ENCODE results near the gene METTL3.

Gene METTL3

DNA sequence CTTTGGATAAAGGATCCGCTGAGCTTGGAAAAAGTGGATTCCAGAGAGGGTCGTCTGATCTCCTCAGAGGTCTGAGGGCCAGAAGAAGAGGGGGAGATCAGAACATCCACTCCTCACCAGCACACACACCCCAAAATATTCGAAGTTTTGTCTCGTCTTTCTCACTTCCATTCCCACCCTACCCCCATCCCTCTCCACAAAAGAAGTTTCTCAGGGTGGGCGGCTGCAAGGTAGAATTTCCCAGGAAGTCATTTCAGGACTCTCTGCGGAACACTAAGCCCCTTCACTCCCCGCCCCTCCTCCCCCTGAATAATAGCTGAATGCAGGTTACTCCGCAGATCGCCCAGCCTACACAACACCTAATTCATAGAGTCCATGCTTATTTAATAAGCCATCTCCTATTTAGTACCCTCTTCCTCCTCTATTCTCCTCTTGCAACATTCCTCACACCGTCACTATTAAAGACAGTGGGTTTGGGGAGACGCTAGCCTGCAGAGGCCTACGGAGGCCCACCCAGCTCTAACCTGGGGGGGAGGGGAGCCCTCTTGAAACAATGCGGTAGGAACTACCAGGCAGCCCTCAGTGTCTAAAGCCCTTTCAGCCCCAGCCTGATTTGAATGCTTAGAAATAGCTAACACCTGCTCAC, 15.7 kb upstream of the METTL3 start:
- DNase-seq (ENCODE audit: low spot score), result no peak

DNA sequence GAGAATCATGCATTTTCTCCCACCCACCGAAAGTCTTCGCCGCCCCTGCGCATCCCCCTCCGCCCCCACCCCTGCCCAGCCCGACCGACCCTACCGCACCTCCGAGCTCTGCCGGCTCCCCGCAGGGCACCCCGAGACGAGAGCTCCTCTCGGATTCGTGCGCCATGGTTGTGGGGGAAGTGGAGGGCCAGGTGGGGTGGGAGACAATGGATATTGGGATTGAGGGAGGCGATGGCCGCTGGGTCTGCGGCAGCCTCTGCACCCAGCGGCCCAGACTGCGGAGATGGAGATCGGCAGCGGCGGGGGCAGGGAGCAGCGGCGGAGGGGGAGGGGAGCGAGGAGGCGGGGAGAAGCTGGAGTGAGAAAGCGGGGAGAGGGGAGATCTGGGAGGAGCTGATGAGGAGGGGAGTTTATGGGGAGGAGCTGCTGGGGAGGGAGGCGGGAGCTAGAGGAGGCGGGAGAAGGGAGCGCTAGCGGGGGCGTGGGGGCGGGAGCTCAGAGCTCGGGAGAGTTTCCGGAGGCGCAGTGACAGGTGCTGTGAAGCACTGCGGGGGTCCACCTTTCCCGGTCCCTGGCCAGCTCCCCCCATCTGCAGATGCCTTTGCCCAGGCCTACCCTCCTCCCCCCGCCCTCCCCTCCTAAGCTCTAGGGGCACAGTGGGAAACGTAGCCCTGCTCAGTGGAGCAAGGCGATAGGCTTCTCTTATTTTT, 15.0 kb upstream of the METTL3 start, which contains the start of gene SALL2:
SALL2 (minus strand) TSS at position 385 of the 710 bp plus-strand sequence; CDS start at position 166, 219 bp downstream.
- peak; percentile 87 for DNase-seq (ENCODE audit: low spot score)

DNA sequence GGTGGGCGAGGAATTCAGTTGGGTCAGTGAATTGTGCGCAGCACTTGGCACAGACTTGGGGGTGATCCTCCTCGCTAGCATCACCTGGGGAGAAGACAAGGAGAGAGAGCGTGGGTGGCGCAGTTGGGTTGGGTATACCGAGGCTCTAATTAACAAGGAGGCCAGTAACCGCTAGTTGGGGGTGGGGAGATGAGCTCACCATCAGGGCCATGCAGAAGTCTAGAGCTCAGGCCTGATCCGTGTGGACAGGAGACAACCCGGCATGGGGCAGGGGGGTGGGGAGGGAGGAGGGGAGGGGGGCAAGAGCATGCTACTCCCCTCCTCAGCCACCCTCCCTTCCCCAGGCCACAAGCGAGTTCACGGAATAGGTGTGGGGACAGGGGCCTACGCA, 14.4 kb upstream of the METTL3 start:
- DNase-seq (ENCODE audit: low spot score), result no peak

DNA sequence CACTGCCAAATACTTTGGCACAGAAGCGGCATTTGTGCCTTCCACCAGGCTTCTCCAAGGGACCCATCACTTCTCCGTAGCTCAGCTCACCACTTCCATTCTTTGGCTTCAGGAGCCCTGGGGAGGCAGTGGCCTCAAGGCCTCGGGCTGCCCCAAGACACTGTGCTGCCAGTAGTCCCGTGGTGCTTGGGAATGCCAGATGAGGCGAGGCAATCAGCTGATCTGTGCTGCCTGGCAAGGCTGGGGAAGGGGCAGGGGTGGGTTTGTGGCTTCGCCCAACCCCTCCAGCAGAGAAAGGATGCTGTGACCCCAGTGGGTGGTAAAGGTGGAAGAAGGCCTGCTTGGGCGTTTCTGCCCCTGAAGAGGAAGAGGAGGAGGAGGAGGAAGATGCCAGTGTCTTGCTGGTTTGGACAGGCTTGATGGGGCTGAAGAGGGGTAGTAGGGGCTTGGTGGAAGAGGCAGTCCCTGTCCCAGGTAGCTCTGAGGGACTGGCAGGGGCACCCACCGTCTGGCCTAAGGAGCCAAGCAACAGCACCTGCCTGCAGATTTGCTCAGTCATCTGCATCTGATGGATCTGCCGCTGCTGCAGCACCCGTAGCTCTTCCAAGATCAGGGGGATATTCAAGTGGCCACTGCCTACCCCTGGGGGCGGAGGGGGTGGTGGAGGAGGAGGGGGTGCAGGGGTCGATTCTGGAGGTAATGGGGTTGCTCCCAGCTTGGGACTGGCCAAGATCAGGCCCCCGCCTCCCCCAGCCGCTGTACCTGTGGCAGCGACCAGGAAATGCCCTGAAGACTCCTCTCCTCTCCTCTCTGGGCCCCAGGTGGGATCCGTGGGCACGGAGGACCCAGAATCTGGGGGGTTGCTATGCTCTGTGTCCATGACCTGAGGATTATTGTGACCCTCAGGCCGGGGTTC, 13.7 kb upstream of the METTL3 start:
- DNase-seq (ENCODE audit: low spot score), result no peak

DNA sequence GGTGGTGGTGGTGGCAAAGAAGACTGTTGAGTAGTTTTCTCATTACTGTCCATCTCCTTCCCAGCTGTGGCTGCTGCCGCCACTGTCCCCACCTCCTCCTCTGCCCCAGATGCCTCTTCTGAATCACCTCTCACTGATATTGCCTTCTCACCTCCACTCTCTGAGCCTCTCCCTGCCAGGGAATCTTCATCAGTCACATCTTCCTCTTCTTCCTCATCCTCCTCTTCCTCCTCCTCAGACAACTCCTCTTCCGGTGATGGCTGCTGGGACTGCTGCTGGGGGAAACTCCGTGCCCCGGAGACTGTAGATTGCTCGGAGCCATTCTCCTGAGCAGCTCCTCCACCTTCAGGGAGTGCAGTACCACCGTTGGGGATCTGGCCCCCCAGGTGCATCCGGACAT, 12.1 kb upstream of the METTL3 start:
- no peak for DNase-seq (ENCODE audit: low spot score)

DNA sequence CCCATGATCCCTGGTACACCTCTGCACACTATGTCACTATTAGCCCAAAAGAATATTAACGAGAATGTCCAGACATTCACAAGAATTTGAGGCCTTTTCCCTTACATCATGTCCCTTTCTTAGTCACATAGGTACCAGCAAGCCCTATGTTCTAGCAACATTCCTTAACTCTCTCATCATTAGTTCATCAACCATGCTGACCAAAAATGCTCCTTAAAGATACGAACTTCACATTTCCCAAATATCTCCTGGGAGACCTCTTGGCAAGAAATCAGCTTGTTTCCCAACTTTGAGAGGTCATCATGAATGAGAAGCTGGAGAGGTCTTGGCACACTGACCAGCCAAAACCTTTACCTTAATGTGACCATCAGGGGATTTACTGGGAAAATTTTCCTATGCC, 10.4 kb upstream of the METTL3 start:
- no peak for DNase-seq (ENCODE audit: low spot score)

DNA sequence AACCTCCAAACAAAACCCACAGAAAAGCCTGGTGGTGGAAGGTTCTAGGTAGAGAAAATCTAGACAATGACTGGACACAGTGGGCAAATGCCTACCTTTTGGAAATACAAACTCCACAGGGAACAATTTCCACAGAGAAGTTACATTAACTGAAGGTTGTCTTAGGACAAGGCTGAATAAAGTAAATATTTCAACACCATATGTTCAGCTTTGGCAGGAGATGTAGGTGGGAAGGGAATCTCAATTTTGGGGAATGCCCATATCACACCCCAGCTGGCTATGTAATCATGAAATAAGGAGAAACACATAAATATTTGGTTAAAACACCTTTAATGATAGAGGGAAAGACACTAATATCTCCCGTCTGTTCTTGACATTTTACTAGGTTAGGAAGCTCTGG, 9.6 kb upstream of the METTL3 start:
- DNase-seq (ENCODE audit: low spot score), result no peak

DNA sequence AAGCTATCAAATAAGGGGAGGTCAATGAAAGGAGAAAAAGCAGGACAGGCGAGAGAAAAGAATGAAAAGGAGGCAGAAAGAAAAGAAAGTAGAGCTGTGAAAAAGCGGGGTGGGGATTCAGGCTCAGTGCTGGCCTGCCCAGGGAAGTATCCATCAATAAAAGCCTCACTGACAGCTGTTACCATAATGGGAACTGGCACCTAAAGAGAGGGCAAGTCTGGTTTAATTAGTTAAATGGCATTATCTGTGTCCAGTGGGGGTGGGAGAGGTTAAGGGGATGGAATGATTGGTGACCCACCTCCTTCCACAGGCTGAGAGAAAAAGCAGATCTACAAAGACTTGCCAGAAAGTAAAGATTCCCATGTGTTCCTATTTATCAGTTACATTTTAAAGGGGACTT, 7.6 kb upstream of the METTL3 start:
- no peak for DNase-seq (ENCODE audit: low spot score)

DNA sequence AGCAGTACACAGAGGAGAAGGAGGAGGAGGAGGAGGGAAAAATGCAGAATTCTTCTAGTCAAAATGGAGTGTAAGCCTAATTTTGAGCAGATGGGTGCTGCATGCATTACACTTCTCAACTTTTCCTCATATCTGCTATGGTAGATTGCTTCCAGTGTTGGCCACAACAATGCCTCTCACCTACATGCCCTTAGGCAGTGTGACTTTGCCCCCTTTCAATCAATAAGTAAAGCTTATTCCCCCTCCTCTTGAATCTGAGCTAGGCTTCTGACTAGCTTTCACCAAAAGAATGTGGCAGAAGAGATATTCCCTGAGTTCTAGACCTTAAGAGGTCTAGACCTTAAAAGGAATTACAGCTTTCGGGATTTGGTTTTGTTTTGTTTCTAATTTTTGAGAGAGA, 3.2 kb upstream of the METTL3 start:
- DNase-seq (ENCODE audit: low spot score), result no peak

DNA sequence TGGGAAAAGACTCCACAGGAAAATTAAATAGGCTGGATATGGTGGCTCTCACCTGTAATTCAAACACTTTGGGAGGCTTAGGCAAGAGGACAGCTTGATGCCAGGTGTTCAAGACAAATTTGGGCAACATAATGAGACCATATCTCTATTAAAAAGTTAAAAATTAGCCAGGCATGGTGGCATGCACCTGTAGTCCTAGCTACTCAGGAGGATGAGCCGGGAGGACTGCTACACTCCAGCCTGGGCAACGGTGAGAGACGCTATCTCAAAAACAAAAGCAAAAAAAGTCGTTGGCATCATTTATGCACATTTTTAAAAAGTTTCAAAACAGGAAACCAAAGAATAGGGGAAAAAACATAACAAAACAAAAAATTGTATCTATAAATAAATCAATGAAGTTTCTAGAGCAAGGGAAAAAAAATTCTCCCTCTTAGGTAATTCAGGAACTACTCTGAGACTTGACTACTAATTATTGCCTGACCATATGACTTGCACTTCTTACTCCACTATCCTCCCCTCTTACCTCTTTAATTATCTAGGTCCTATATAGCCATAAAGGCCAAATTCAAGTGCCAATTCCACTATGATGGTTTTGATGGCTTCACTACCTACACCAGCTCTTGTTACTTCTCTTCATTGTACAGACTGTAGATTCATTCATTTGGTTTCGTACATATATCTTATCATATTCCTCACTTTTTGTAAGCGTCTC, 1.6 kb downstream of the METTL3 start:
- no peak for DNase-seq (ENCODE audit: low spot score)

DNA sequence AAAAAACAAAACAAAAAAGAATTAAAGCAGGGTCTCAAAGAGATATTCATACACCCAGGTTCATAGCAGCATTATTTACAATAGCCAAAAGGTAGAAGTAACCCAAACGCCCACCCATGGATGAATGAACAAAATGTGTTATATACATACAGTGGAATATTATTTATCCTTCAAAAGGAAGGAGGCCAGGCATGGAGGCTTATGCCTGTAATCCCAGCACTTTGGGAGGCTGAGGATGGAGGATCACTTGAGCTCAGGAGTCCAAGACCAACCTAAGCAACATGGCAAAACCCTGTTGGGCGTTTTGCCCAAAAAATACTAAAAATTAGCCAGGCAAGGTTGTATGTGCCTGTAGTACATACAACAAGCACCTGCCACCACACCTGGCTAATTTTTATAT, 4.6 kb downstream of the METTL3 start:
- no peak for DNase-seq (ENCODE audit: low spot score)

DNA sequence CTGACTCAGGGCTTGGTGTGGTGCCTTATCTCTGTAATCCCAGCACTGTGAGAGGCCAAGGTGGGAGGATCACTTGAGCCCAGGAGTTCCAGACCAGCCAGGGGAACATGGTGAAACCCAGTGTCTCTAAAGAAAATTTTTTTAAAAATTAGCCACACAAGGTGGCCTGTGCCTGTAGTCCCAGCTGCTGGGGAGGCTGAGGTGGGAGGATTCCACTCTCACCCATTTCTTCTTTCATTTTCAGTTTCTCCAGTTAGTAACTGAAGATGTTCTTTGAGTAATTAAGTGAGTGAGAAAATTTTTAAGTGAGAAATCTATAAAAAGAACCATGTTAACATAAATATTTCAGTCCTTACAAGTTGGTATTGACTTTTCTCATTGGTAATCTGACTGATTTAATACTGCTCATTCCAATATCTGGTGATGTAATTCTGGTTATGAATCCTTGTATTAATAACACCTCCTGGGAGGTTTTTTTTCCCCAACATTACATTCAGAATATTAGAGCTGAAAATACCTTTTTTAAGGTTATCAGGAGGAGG, 6.1 kb downstream of the METTL3 start:
- no peak for DNase-seq (ENCODE audit: low spot score)

DNA sequence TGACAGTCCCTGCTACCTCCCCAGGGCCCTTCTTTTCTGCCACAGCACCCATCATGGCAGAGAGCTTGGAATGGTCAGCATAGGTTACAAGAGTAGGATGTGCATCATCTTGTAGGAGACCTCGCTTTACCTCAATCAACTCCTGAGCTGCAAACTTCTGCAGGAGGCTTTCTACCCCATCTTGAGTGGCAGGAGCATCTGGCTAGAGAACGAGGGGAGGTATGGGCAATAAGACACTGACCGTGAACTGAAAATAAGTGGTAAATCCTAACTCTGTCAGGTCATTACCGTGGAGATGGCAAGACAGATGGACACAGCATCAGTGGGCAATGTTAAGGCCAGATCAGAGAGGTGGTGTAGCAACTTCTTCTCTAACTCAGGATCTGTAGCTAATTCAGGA, 7.8 kb downstream of the METTL3 start:
- DNase-seq (ENCODE audit: low spot score), result no peak

DNA sequence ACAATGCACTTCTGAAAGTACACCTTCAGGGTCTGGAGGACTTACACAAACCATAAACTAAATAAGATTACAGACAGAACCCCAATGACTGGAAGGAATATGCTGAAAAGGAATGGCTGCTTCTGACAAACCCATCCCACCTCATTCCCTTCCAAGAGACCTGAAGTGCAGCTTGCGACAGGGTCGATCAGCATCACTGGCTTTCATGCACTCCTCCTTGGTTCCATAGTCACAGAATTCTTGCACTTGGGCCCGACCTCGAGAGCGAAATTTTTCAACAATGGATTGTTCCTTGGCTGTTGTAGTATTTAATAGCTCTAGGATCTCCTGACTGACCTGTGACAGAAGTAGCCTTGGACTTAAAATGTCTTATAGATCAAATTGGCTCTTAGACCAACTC, 9.6 kb downstream of the METTL3 start:
- no peak for DNase-seq (ENCODE audit: low spot score)

DNA sequence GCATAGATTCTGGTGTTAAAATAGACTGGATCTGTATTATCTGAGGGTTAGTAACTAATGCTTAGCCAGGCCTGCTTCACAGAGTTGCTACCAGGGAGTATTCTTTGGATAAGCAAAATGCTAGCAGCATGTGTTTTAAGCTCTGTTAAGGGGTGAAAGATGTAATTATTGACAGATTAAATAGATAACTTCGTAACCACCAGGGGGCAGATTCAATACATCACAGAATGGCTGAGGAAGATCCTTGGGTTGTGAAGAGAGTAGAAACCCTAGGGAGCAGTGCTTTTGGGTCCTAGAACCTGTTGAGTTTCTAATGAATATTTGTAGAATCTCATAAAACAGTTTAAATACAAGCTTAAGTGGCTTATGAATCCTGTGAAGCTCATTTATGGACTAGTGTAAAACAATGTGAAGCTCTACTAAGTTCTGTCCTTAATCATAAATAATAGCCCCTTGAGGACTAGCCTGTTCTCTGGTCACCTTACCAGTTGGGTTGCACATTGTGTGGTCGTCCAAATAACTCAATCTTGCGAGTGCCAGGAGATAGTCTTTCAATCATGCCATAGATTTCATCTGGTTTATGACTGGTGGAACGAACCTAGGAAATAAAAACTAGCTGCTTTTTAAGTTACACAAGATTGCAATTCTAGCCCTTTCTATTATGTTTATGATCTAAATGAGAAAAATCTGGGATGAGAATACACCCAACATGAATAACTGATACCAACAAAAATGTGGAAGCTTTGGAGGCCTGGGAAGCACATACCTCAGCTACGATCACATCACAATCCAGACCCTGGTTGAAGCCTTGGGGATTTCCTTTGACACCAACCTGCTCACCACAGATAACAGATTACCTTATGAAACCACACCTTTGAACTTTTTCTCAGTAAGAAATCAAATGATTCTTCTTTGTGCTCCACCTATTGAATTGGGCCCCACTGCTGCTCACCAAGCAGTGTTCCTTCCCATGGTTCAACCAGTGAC, 12.3 kb downstream of the METTL3 start:
- DNase-seq (ENCODE audit: low spot score), result no peak

DNA sequence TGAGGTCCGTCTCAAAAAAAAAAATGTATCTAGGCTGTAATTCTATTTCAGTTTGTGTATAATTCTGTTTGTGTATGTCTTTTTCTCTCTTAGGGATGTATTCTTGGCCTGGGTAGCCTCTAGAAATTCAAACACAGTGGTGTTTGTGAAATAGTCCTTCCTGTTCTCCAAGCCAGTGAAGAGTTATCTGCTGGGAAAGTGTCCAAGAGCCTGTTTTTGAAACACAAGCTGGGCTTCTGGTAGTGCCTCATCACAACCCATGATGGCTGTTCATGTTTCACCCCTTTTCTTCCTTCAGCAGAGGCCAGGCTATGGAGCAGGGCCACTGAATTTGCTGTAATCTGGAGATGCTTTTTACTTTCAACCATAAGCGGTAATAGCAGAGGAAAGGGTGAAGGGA, 14.7 kb downstream of the METTL3 start:
- DNase-seq (ENCODE audit: low spot score), result no peak

DNA sequence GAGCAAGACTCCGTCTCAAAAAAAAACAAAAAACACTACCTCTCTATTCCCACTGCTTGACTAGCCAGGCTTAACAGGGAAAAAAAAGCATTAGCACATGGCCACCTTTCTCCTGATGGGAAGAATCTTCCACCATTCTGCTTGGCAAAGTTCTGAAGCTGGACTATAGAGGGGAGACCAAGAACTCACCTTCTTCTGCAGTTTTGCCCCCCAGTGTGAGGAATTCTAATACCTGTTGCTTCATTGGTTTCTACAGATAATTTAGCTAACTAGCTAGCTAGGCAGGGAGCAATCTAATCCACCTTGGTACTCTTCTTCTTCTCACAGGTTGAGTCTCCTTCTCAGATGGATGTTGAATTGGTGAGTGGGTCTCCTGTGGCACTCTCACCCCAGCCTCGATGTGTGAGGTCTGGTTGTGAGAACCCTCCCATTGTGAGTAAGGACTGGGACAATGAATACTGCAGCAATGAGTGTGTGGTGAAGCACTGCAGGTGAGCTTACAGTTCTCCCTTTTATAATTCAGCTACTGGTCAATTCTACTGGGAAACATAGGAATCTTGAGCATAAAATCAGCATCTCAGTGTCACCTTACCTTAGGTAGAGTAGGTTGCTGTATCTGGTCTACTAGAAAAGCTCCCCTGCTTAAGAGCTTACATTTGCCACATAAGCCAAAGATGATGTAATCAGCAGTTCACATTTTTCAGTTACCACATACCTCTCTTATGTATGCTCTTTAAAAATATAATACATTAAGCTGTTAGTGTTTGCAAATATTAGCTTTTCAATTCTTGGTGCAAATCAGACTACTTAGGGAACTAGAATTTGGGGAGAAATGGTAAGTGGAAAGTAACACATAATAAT, 16.0 kb downstream of the METTL3 start:
- no peak for DNase-seq (ENCODE audit: low spot score)

DNA sequence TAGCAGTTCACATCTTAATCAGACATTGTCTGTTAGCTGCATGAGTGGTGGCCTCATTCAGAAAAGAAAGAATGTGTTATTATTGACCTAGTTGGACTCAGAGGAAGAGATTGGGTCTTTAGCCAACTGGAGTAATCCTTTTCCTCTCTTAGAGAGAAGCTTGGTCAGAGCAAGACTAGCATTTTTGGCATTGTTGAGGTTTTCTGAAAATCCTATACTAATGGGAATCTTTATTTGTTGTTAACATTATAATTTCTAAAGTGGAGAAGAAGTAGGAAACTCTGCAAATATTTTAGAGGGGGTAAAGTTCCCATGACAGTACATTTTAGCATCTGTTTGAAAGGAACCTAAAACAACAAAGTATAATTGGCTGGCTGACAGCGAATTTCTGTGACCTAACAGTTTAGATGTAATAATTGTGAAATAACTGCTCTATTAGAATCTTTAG, 24.5 kb downstream of the METTL3 start:
- DNase-seq (ENCODE audit: low spot score), result no peak

DNA sequence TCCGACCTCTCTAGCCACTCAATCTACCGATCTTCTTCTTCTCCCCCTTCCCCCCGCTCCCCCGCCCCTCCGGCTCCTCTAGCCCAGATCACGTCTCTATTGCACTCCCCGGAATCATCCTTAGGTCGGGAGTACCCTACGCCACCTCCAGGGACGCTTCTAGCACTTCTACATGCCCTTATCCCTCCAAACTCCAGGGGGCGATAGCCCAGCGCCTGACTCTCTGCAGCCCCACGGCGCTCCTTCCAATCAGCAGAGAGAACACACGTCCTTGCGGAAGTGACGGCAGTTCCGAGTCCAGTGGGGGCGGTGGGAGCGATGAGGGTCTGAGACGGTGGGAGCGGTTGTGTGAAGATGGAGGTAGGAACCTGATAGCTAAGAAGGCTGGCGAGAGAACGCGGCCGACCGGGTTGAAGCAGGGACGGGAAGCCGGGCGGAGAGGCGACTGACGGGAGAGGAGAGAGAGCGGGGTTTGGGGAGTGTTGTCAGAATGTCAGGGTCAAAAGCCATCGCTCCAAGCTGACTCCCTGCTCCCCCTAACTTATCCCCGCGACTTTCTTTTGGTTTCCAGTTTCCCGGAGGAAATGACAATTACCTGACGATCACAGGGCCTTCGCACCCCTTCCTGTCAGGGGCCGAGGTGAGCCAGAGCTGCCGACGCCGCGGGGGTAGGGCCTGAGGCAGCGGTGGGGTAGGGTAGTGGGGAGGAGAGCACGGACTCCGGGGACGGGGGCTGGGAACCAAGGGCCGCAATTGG, 34.0 kb downstream of the METTL3 start, which contains the start of the genes RAB2B and TOX4:
RAB2B (minus strand) TSS at position 35 of the 757 bp plus-strand sequence. CDS start 87 bp downstream, outside the sequence.
TOX4 (plus strand) TSS at position 271 of the 757 bp plus-strand sequence; CDS start at position 355, 84 bp downstream.
- peak; percentile 98 for DNase-seq (ENCODE audit: low spot score)

All from left forelimb (tissue), 1 donor.